NCI-H748 (cell line): ENCODE measurements around the gene MCC.

Experiments
- DNase-seq: peaks from one replicate; lab custom pipeline; 2025; ENCODE audit not compliant: unreplicated experiment; lab: John Stamatoyannopoulos, UW

Gene MCC

GRCh38 chr5:113274836-113275414 lies 213.3 kb downstream of the MCC start:
- no peak for DNase-seq

GRCh38 chr5:113273948-113274347 lies 214.3 kb downstream of the MCC start:
- DNase-seq: no peak

GRCh38 chr5:113271745-113272454 lies 216.4 kb downstream of the MCC start:
- no peak for DNase-seq

- DNase-seq: no peak
Observed at GRCh38 chr5:113271015-113271414, 217.2 kb downstream of the MCC start.

GRCh38 chr5:113270086-113270485 lies 218.2 kb downstream of the MCC start:
- no peak for DNase-seq

GRCh38 chr5:113269023-113269997 lies 218.9 kb downstream of the MCC start:
- no peak for DNase-seq

GRCh38 chr5:113268232-113268631 lies 220.0 kb downstream of the MCC start:
- DNase-seq: no peak

- no peak for DNase-seq
Observed at GRCh38 chr5:113267361-113267900, 220.8 kb downstream of the MCC start.

GRCh38 chr5:113266913-113267227 lies 221.4 kb downstream of the MCC start:
- peak; percentile 7 for DNase-seq

- DNase-seq: no peak
Observed at GRCh38 chr5:113266227-113266912, 221.9 kb downstream of the MCC start.

GRCh38 chr5:113265190-113265589 lies 223.1 kb downstream of the MCC start:
- DNase-seq: no peak

GRCh38 chr5:113264046-113264445 lies 224.2 kb downstream of the MCC start:
- no peak for DNase-seq

GRCh38 chr5:113263545-113263944 lies 224.7 kb downstream of the MCC start:
- no peak for DNase-seq

GRCh38 chr5:113262674-113263073 lies 225.6 kb downstream of the MCC start:
- DNase-seq: no peak

- DNase-seq: no peak
Observed at GRCh38 chr5:113259034-113259433, 229.2 kb downstream of the MCC start.

GRCh38 chr5:113257545-113257944 lies 230.7 kb downstream of the MCC start:
- DNase-seq: no peak

GRCh38 chr5:113256671-113257452 lies 231.4 kb downstream of the MCC start:
- no peak for DNase-seq

GRCh38 chr5:113255579-113256386 lies 232.5 kb downstream of the MCC start:
- DNase-seq: no peak

GRCh38 chr5:113255105-113255504 lies 233.1 kb downstream of the MCC start:
- DNase-seq: no peak
